ACHN (cell line): Measurements from ENCODE around the gene MOB4.
"Not testable (repeated sequence)": the region's sequence is repeated elsewhere in the genome, so short reads cannot be mapped to it uniquely, and the experiment has no call there.

Experiments
- DNase-seq: peaks from one replicate; pipeline ENCODE4 v3.0.0-alpha.2; 2015
- in situ Hi-C: cut with HindIII; loops from 2 replicates; pipeline ENCODE4 v1.10.0; 2017; ENCODE audit warnings: low sequenced_read_pairs, low pct_ligation_motif_present, low pct_unique_long_range_greater_than_20kb

The MOB4 gene

GRCh38 chr2:197575987-197576386 lies 60.1 kb downstream of the MOB4 start:
- in situ Hi-C loops = no loop called here
- no peak for DNase-seq

GRCh38 chr2:197576631-197577030 lies 60.8 kb downstream of the MOB4 start:
- in situ Hi-C loops = no loop called here
- DNase-seq = no peak

GRCh38 chr2:197577446-197577845 lies 61.6 kb downstream of the MOB4 start:
- in situ Hi-C loops = no loop called here
- no peak for DNase-seq

GRCh38 chr2:197578294-197578693 lies 62.4 kb downstream of the MOB4 start:
- in situ Hi-C loops = not testable (repeated sequence)

GRCh38 chr2:197580166-197580565 lies 64.3 kb downstream of the MOB4 start:
- in situ Hi-C loops, DNase-seq: not testable (repeated sequence)

More at GRCh38 chr2:197578294-197578693, 62.4 kb downstream of the MOB4 start:
- not testable (repeated sequence) for DNase-seq

GRCh38 chr2:197587255-197587654 lies 71.4 kb downstream of the MOB4 start:
- in situ Hi-C loops, DNase-seq: not testable (repeated sequence)

GRCh38 chr2:197591339-197592072 lies 75.6 kb downstream of the MOB4 start:
- DNase-seq = no peak
- in situ Hi-C loops = no loop called here

- in situ Hi-C loops = no loop called here
- no peak for DNase-seq
These were observed 80.9 kb downstream of the MOB4 start for GRCh38 chr2:197596766-197597165.

GRCh38 chr2:197597166-197597565 lies 81.3 kb downstream of the MOB4 start:
- in situ Hi-C loops = no loop called here
- DNase-seq = no peak

GRCh38 chr2:197598450-197598849 lies 82.6 kb downstream of the MOB4 start:
- in situ Hi-C loops = no loop called here

GRCh38 chr2:197599285-197599965 lies 83.6 kb downstream of the MOB4 start:
- DNase-seq = peak; percentile 39
- in situ Hi-C loops = no loop called here

More at GRCh38 chr2:197598450-197598849, 82.6 kb downstream of the MOB4 start:
- no peak for DNase-seq

- DNase-seq = no peak
- in situ Hi-C loops = no loop called here
These were observed 84.4 kb downstream of the MOB4 start for GRCh38 chr2:197600306-197600705.

- no peak for DNase-seq
- in situ Hi-C loops = no loop called here
These were observed 85.9 kb downstream of the MOB4 start for GRCh38 chr2:197601726-197602125.
